ENCODE measurements around the gene GATA3.

GATA3 gene

DNA sequence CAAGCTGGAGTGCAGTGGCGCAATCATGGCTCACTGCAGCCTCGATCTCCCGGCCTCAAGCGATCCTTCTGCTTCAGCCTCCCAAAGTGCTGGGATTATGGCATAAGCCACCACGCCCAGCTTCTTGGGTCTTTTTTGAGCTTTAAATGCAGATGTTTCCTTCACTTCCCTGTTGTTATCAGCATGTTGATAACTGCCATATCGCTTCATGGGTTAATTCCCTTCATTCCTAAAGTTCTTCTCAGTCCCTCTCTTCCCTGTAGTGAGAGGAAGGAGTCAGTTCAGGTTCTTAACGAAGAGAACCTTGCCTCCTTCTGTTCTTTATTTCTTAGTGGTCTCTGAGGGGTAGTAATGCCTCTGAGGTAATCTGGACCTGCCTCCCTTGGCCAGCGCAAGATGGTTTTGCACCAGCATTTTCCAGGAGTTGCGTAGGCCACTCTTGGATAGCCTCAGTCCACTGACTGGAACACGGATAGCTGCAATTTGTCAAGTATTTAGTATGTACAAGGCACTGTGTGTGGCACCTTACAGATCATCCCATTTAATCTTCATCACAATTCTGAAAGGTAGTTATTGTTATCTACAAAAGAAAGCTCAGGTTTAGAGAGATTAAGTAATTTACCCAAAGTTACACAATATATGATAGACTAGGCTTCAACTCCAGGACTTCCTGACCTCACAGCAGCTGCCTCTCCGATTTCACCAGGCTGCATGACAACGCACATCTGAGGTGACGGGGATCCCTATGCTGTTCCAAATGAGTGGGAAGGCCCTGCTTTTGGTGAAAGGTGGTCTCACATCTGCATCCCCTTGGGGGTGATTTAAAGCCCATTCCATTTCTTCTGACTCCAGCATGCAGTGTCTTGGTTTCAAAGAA, 60.5 kb downstream of the GATA3 start:
- TF ChIP-seq, protein P1, sequence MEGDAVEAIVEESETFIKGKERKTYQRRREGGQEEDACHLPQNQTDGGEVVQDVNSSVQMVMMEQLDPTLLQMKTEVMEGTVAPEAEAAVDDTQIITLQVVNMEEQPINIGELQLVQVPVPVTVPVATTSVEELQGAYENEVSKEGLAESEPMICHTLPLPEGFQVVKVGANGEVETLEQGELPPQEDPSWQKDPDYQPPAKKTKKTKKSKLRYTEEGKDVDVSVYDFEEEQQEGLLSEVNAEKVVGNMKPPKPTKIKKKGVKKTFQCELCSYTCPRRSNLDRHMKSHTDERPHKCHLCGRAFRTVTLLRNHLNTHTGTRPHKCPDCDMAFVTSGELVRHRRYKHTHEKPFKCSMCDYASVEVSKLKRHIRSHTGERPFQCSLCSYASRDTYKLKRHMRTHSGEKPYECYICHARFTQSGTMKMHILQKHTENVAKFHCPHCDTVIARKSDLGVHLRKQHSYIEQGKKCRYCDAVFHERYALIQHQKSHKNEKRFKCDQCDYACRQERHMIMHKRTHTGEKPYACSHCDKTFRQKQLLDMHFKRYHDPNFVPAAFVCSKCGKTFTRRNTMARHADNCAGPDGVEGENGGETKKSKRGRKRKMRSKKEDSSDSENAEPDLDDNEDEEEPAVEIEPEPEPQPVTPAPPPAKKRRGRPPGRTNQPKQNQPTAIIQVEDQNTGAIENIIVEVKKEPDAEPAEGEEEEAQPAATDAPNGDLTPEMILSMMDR (IDR thresholded peaks at IDR 0.05), result no peak
- no peak for DNase-seq (ENCODE audit: low spot score)
- Histone ChIP-seq H3K27ac (no peak overlapping the region), H3K4me3 (no peak overlapping the region)

DNA sequence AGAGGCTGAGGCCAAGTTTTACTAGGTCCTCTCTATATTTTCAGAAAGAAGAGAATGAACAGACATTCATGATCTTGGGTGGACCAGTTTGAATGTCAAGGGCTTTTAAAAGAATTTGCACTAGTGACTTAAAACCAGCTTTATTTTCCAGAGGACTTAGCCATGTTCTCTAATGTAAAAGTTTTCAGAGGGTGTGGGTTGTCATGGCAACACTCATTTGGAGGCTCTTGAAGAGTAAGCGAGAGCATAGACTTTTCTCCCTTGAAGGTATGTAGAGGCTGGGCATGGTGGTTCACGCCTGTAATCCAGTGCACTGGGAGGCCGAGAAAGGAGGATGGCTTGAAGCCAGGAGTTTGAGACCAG, 61.1 kb downstream of the GATA3 start:
- no peak for DNase-seq (ENCODE audit: low spot score)
- no peak overlapping the region for H3K27ac ChIP-seq
- TF ChIP-seq, protein P1 (IDR thresholded peaks at IDR 0.05), result no peak
- no peak overlapping the region for H3K4me3 ChIP-seq

DNA sequence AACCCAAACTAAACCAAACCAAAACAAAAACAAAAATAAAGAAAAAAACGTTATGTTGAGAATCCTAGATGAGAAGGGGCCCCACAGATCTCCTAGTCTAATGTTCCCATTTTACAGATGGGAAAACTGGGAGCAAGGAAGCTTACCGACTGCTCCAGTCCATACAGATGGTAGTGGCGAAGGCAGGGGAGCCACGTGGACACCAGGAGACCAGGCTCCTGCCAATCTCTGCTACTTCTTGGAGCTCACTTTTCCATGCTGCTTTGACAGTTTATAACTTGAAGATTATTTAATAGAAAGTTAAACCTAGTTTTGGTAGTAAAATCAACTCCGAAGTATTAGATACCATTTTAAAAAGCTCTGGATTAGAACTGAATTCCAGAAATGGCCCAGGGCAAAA, 62.0 kb downstream of the GATA3 start:
- no peak for DNase-seq (ENCODE audit: low spot score)
- no peak overlapping the region for H3K4me3 ChIP-seq
- TF ChIP-seq, protein P1 (IDR thresholded peaks at IDR 0.05), result no peak
- no peak overlapping the region for H3K27ac ChIP-seq

DNA sequence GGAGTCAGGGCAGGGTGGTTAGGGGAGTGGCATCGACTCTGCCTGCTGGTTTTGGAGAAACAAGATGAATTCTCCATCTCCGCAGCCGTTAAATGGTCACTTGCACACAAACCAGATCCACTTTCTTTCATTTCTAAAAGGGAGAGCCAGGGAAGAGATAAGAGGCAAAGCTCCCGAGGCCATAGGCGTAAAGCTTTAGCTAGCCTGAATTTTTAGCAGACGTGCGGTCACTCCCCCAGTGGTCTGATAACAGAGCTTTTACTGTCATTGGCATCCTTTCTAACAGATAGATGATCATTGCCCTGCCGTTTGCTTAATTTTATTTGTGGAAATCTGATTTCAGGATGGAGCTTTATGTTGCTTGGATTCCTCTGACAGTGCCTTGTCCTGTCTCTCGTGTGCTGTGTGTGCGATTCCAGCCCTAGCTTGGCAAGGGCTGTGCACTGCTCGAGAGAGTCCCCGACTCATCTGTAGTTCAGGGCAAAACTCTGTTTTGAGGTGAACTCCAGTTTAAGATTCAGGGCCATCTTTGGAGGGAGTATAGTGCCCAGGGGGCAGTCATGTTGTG, 62.5 kb downstream of the GATA3 start:
- no peak for DNase-seq (ENCODE audit: low spot score)
- Histone ChIP-seq H3K27ac (no peak overlapping the region), H3K4me3 (no peak overlapping the region)
- TF ChIP-seq, protein P1 (IDR thresholded peaks at IDR 0.05), result no peak

DNA sequence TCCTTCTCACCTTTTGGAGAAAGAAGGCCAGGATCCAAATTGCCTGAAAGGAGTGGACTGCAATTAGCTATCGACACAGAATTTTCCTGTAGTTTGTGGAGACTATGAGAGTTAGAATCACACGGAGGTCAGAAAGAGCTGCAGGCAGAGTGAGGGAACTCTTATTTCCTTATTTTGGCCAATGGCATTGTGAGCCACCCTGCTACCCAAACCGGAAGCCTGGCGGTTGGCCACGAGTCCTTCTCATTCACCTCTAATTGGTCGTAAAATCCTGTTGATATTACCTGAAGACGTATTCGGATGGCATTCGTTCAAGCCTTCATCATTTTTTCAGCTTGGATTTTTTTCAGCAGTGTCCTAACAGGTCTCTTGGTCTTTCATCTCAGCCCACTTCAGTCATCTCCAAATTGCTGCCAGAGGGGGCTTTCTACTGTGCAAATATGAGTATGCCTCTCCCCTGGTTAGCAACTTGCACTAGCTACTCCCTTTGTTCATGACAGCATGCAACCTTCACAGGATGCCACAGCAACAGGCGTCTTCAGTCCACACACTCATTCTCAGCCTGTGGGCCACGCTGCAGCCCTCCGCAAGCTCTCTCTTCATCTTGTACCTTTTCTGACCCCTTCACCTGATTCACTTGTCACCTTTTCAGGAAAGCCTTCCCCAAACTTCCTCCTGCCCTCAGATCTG, 66.9 kb downstream of the GATA3 start:
- no peak overlapping the region for H3K27ac ChIP-seq
- TF ChIP-seq, protein P1 (IDR thresholded peaks at IDR 0.05), result no peak
- no peak for DNase-seq (ENCODE audit: low spot score)

DNA sequence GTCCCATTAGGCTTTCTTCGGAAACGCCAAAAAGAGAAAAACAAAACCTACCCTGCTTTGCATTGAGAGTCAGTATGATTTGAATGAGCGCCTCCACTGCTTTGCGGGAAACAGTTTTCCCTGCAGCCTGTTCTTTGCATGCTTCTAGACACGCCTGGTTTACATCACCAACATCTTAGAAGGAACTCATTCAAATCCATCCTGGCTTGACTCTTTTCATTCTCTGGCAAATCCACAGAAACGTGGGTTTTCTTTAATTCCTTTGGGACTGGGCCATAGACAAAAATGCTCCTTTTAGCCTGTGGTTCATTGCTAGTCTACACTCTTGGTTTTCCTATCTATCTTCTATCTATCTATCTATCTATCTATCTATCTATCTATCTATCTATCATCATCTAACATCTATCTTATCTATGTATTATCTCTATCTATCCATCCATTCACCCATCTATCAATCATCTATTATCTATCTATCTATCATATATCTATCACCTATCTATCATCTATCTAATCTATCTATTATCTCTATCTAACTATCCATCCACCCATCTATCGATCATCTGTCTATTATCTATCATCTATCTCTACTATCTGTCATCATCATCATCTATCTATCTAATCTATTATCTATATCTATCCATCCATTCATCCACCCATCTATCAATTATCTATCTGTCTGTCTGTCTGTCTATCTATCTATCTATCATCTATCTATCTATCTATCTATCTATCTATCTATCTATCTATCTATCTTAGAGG, 68.3 kb downstream of the GATA3 start:
- DNase-seq (ENCODE audit: low spot score), result no peak
- TF ChIP-seq, protein P1 (IDR thresholded peaks at IDR 0.05), result no peak
- H3K4me3 ChIP-seq, result no peak overlapping the region
- no peak overlapping the region for H3K27ac ChIP-seq

More for the DNA sequence above, 66.9 kb downstream of the GATA3 start:
- no peak overlapping the region for H3K4me3 ChIP-seq
